Parathyroid adenoma (tissue), 2 donors: ENCODE data around the gene CCDC198.

Source experiments
- H2AFZ ChIP-seq: fragments of 300-600 bp; sonication (generic); one replicate; pipeline ENCODE4 v1.7.0; 2017; ENCODE audit warnings: antibody characterized with exemption, mild to moderate bottlenecking
- H3K27ac ChIP-seq: fragments of 300-600 bp; sonication (generic); one replicate; pipeline ENCODE4 v1.7.0; 2017
- H3K27me3 ChIP-seq: fragments of 300-600 bp; sonication (generic); one replicate; pipeline ENCODE4 v1.7.0; 2017; ENCODE audit warnings: low read length; ENCODE audit not compliant: control insufficient read depth, insufficient read depth
- H3K36me3 ChIP-seq: fragments of 300-600 bp; sonication (generic); one replicate; pipeline ENCODE4 v1.7.0; 2017; ENCODE audit warnings: low read length; ENCODE audit not compliant: control insufficient read depth, insufficient read depth
- H3K4me1 ChIP-seq: fragments of 300-600 bp; sonication (generic); one replicate; pipeline ENCODE4 v1.7.0; 2017; ENCODE audit warnings: control low read depth
- H3K4me2 ChIP-seq: fragments of 300-600 bp; sonication (generic); one replicate; pipeline ENCODE4 v1.7.0; 2017; ENCODE audit warnings: low read length
- H3K4me3 ChIP-seq: fragments of 300-600 bp; sonication (generic); one replicate; pipeline ENCODE4 v1.7.0; 2017; ENCODE audit warnings: low read depth, low read length
- H3K79me2 ChIP-seq: fragments of 300-600 bp; sonication (generic); one replicate; pipeline ENCODE4 v1.7.0; 2017; ENCODE audit warnings: control low read depth
- H3K9ac ChIP-seq: fragments of 300-600 bp; sonication (generic); one replicate; pipeline ENCODE4 v1.7.0; 2017; ENCODE audit warnings: mild to moderate bottlenecking
- H3K9me3 ChIP-seq: fragments of 300-600 bp; sonication (generic); one replicate; pipeline ENCODE4 v1.7.0; 2017; ENCODE audit warnings: low read length; ENCODE audit not compliant: control insufficient read depth
- TF ChIP-seq, protein P1 (sequence below): fragments of 300-600 bp; sonication (generic); IDR thresholded peaks from one replicate; pipeline ENCODE4 v1.7.0; 2017; ENCODE audit warnings: antibody characterized with exemption, mild to moderate bottlenecking
- donor health status: primary hyperparathyroidism.

CCDC198 gene

DNA sequence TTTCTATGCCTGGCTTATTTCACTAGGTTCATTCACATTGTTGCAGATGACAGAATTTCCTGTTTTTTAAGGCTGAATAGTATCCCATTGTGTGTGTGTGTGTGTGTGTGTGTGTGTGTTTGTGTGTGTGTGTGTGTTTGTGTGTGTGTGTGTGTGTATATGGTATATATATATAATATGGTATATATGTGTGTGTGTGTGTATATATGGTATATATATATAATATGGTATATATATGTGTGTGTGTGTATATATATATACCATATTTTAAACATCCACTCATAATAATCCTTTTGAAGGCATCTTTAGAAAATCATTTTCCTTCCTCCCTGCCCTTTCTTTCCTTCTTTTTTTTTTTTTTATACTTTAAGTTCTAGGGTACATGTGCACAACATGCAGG, 5.0 kb upstream of the CCDC198 start:
- Histone ChIP-seq H3K27ac (no peak overlapping the region), H3K36me3 (no peaks in the 10 kb centered on the region), H3K27me3 (no peaks in the 10 kb centered on the region), H2AFZ (no peak overlapping the region), H3K9ac (no peak overlapping the region), H3K4me1 (no peaks in the 10 kb centered on the region), H3K4me2 (no peak overlapping the region), H3K4me3 (no peak overlapping the region), H3K79me2 (no peaks in the 10 kb centered on the region), H3K9me3 (no peaks in the 10 kb centered on the region)
- TF ChIP-seq, protein P1, sequence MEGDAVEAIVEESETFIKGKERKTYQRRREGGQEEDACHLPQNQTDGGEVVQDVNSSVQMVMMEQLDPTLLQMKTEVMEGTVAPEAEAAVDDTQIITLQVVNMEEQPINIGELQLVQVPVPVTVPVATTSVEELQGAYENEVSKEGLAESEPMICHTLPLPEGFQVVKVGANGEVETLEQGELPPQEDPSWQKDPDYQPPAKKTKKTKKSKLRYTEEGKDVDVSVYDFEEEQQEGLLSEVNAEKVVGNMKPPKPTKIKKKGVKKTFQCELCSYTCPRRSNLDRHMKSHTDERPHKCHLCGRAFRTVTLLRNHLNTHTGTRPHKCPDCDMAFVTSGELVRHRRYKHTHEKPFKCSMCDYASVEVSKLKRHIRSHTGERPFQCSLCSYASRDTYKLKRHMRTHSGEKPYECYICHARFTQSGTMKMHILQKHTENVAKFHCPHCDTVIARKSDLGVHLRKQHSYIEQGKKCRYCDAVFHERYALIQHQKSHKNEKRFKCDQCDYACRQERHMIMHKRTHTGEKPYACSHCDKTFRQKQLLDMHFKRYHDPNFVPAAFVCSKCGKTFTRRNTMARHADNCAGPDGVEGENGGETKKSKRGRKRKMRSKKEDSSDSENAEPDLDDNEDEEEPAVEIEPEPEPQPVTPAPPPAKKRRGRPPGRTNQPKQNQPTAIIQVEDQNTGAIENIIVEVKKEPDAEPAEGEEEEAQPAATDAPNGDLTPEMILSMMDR: no peak

DNA sequence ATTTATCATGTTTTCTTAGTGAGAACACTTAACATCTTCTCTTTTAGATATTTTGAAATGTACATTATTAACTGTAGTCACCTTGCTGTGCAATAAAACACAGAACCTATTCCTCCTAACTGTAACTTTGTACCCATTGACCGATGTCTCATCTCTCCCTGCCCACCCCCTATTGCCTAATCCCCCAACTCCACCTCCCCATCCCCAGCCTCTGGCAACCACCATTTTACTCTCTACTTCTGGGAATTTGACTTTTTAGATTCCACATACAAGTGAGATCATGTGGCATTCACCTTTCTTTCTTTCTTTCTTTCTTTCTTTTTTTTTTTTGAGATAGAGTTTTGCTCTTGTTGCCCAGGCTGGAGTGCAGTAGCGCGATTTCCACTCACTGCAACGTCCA, 4.4 kb upstream of the CCDC198 start:
- Histone ChIP-seq H3K79me2 (no peaks in the 10 kb centered on the region), H3K27ac (no peak overlapping the region), H2AFZ (no peak overlapping the region), H3K4me3 (no peak overlapping the region), H3K4me2 (no peak overlapping the region), H3K27me3 (no peaks in the 10 kb centered on the region), H3K9me3 (no peaks in the 10 kb centered on the region), H3K4me1 (no peaks in the 10 kb centered on the region), H3K36me3 (no peaks in the 10 kb centered on the region), H3K9ac (no peak overlapping the region)
- TF ChIP-seq, protein P1: no peak

DNA sequence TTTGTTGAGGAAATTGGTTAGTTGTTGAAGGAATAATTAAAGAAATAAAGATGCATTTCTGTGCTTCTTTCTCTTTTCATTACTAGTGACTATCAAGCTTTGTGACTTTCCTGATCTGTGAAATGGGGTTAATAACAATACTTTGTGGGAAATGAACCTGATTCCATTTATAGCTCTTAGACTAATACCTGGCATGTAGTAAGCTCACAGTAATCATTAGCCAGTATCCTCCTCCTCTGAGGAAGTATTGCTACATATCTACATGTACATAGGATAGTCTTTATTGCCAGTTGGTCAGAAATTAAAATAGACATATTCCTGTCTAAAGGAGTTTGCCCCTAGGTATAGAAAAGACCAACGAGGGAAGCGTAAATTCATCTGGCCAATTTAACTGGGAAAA, 1.8 kb upstream of the CCDC198 start:
- Histone ChIP-seq H3K36me3 (no peaks in the 10 kb centered on the region), H3K4me2 (no peak overlapping the region), H3K4me1 (no peaks in the 10 kb centered on the region), H3K9me3 (no peaks in the 10 kb centered on the region), H3K79me2 (no peaks in the 10 kb centered on the region), H3K9ac (no peak overlapping the region), H3K27ac (no peak overlapping the region), H3K4me3 (no peak overlapping the region), H3K27me3 (no peaks in the 10 kb centered on the region), H2AFZ (no peak overlapping the region)
- TF ChIP-seq, protein P1: no peak

DNA sequence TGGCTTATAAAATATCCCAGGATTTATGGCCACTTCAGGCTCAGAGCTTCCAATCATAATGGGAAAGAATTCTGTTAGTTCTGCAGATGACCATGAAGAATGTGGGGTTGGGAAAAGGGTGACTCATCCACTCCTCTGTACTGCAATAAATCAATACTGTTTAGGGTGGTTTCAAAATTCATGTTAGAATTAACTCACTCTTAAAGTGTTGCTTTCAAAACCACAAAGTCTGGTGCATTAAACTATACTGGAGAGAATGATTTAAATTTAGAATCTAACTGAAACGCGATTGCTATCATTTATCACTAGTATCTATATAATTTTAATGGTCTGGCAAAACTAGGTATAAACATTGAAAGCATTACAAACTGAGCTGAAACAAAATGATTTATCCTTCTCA, 798 bp downstream of the CCDC198 start:
- Histone ChIP-seq H3K9me3 (no peaks in the 10 kb centered on the region), H3K27me3 (no peaks in the 10 kb centered on the region), H3K4me1 (no peaks in the 10 kb centered on the region), H3K9ac (no peak overlapping the region), H3K4me2 (no peak overlapping the region), H3K79me2 (no peaks in the 10 kb centered on the region), H3K36me3 (no peaks in the 10 kb centered on the region), H2AFZ (no peak overlapping the region), H3K27ac (no peak overlapping the region), H3K4me3 (no peak overlapping the region)
- TF ChIP-seq, protein P1: no peak

DNA sequence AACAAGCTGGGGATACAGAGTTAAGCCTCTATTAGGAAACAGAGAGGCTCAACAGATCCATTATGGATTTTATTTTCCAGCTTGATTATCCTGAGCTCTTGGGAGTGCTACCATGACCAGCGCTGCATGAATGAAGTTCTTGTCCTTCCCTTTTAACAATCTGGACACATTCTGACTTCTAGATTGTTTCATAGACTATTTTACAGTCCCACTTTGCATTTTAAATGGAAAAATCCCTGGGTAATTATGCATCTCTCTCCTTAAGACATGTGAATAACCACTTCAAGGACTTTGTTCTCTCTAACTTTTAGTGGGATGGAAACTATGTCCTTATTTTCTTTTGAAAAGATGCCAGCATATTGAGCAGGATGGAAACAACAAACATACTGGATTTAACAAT, 2.0 kb downstream of the CCDC198 start:
- H3K79me2 ChIP-seq: no peaks in the 10 kb centered on the region
- no peak overlapping the region for H3K27ac ChIP-seq
- H3K36me3 ChIP-seq: no peaks in the 10 kb centered on the region
- no peaks in the 10 kb centered on the region for H3K27me3 ChIP-seq
- no peak overlapping the region for H3K4me3 ChIP-seq
- no peak overlapping the region for H2AFZ ChIP-seq
- TF ChIP-seq, protein P1: no peak
- no peaks in the 10 kb centered on the region for H3K4me1 ChIP-seq
- no peaks in the 10 kb centered on the region for H3K9me3 ChIP-seq
- no peak overlapping the region for H3K9ac ChIP-seq
- H3K4me2 ChIP-seq: no peak overlapping the region
